ENCODE measurements around the gene MELTF.

MELTF gene

GRCh38 chr3:197011780-197012539 is 17.7 kb downstream of the MELTF start:
- Histone ChIP-seq H3K9me3 (ENCODE audit: insufficient read depth, low read length) (no peaks in the 10 kb centered on the region), H3K36me3 (ENCODE audit: insufficient read depth, insufficient read length, low read length) (peaks cover 41% of the 10 kb centered on the region), H3K9ac (ENCODE audit: insufficient read length, low read depth) (peak overlapping the region; percentile 51), H3K4me1 (ENCODE audit: insufficient read depth, insufficient read length) (peaks cover 22% of the 10 kb centered on the region), H3K4me3 (ENCODE audit: insufficient read length, low read depth) (no peak overlapping the region), H3K27me3 (ENCODE audit: insufficient read depth, insufficient read length) (no peaks in the 10 kb centered on the region)
- no peak for TF ChIP-seq SUZ12 (IDR thresholded peaks at IDR 0.05; ENCODE audit: extremely low read depth, insufficient read depth, insufficient read length)
- no peak for TF ChIP-seq ZNF274 (IDR thresholded peaks at IDR 0.05; ENCODE audit: low read depth, low read length)
- no peak for TF ChIP-seq YY1 (IDR thresholded peaks at IDR 0.05; ENCODE audit: insufficient read depth, insufficient read length)
- no peak for DNase-seq (ENCODE audit: low read depth, low spot score)

GRCh38 chr3:197010556-197011351 is 18.9 kb downstream of the MELTF start:
- Histone ChIP-seq H3K36me3 (ENCODE audit: insufficient read depth, insufficient read length, low read length) (peaks cover 46% of the 10 kb centered on the region), H3K9ac (ENCODE audit: insufficient read length, low read depth) (peak overlapping the region; percentile 51), H3K4me1 (ENCODE audit: insufficient read depth, insufficient read length) (peaks cover 23% of the 10 kb centered on the region), H3K27me3 (ENCODE audit: insufficient read depth, insufficient read length) (no peaks in the 10 kb centered on the region), H3K4me3 (ENCODE audit: insufficient read length, low read depth) (no peak overlapping the region), H3K9me3 (ENCODE audit: insufficient read depth, low read length) (no peaks in the 10 kb centered on the region)
- no peak for DNase-seq (ENCODE audit: low read depth, low spot score)
- TF ChIP-seq YY1 (IDR thresholded peaks at IDR 0.05; ENCODE audit: insufficient read depth, insufficient read length) (no peak), ZNF274 (IDR thresholded peaks at IDR 0.05; ENCODE audit: low read depth, low read length) (no peak), SUZ12 (IDR thresholded peaks at IDR 0.05; ENCODE audit: extremely low read depth, insufficient read depth, insufficient read length) (no peak)

- Histone ChIP-seq H3K27me3 (ENCODE audit: insufficient read depth, insufficient read length) (peaks cover 2% of the 10 kb centered on the region), H3K4me3 (ENCODE audit: insufficient read length, low read depth) (no peak overlapping the region), H3K9ac (ENCODE audit: insufficient read length, low read depth) (no peak overlapping the region), H3K4me1 (ENCODE audit: insufficient read depth, insufficient read length) (peaks cover 23% of the 10 kb centered on the region), H3K9me3 (ENCODE audit: insufficient read depth, low read length) (no peaks in the 10 kb centered on the region), H3K36me3 (ENCODE audit: insufficient read depth, insufficient read length, low read length) (peaks cover 56% of the 10 kb centered on the region)
- no peak for DNase-seq (ENCODE audit: low read depth, low spot score)
- TF ChIP-seq ZNF274 (IDR thresholded peaks at IDR 0.05; ENCODE audit: low read depth, low read length) (no peak), YY1 (IDR thresholded peaks at IDR 0.05; ENCODE audit: insufficient read depth, insufficient read length) (no peak), SUZ12 (IDR thresholded peaks at IDR 0.05; ENCODE audit: extremely low read depth, insufficient read depth, insufficient read length) (no peak)
Observed at GRCh38 chr3:197009532-197010019, 20.0 kb downstream of the MELTF start.

GRCh38 chr3:197008436-197009209 is 21.0 kb downstream of the MELTF start:
- Histone ChIP-seq H3K9me3 (ENCODE audit: insufficient read depth, low read length) (no peaks in the 10 kb centered on the region), H3K27me3 (ENCODE audit: insufficient read depth, insufficient read length) (peaks cover 5% of the 10 kb centered on the region), H3K4me3 (ENCODE audit: insufficient read length, low read depth) (no peak overlapping the region), H3K36me3 (ENCODE audit: insufficient read depth, insufficient read length, low read length) (peaks cover 63% of the 10 kb centered on the region), H3K4me1 (ENCODE audit: insufficient read depth, insufficient read length) (peaks cover 30% of the 10 kb centered on the region), H3K9ac (ENCODE audit: insufficient read length, low read depth) (no peak overlapping the region)
- DNase-seq (ENCODE audit: low read depth, low spot score): no peak
- TF ChIP-seq YY1 (IDR thresholded peaks at IDR 0.05; ENCODE audit: insufficient read depth, insufficient read length) (no peak), SUZ12 (IDR thresholded peaks at IDR 0.05; ENCODE audit: extremely low read depth, insufficient read depth, insufficient read length) (no peak), ZNF274 (IDR thresholded peaks at IDR 0.05; ENCODE audit: low read depth, low read length) (no peak)

GRCh38 chr3:197007953-197008352 is 21.7 kb downstream of the MELTF start:
- no peak overlapping the region for H3K9ac ChIP-seq (ENCODE audit: insufficient read length, low read depth)
- H3K4me1 ChIP-seq (ENCODE audit: insufficient read depth, insufficient read length): peaks cover 30% of the 10 kb centered on the region
- DNase-seq (ENCODE audit: low read depth, low spot score): no peak
- H3K9me3 ChIP-seq (ENCODE audit: insufficient read depth, low read length): no peaks in the 10 kb centered on the region
- H3K36me3 ChIP-seq (ENCODE audit: insufficient read depth, insufficient read length, low read length): peaks cover 63% of the 10 kb centered on the region
- H3K27me3 ChIP-seq (ENCODE audit: insufficient read depth, insufficient read length): peaks cover 5% of the 10 kb centered on the region
- H3K4me3 ChIP-seq (ENCODE audit: insufficient read length, low read depth): no peak overlapping the region
- no peak for TF ChIP-seq SUZ12 (IDR thresholded peaks at IDR 0.05; ENCODE audit: extremely low read depth, insufficient read depth, insufficient read length)
- no peak for TF ChIP-seq YY1 (IDR thresholded peaks at IDR 0.05; ENCODE audit: insufficient read depth, insufficient read length)
- TF ChIP-seq ZNF274 (IDR thresholded peaks at IDR 0.05; ENCODE audit: low read depth, low read length): no peak

GRCh38 chr3:197007296-197007940 is 22.2 kb downstream of the MELTF start:
- Histone ChIP-seq H3K4me3 (ENCODE audit: insufficient read length, low read depth) (no peak overlapping the region), H3K4me1 (ENCODE audit: insufficient read depth, insufficient read length) (peaks cover 30% of the 10 kb centered on the region), H3K9ac (ENCODE audit: insufficient read length, low read depth) (no peak overlapping the region), H3K27me3 (ENCODE audit: insufficient read depth, insufficient read length) (peaks cover 5% of the 10 kb centered on the region), H3K36me3 (ENCODE audit: insufficient read depth, insufficient read length, low read length) (peaks cover 63% of the 10 kb centered on the region), H3K9me3 (ENCODE audit: insufficient read depth, low read length) (no peaks in the 10 kb centered on the region)
- DNase-seq (ENCODE audit: low read depth, low spot score): no peak
- TF ChIP-seq ZNF274 (IDR thresholded peaks at IDR 0.05; ENCODE audit: low read depth, low read length) (no peak), SUZ12 (IDR thresholded peaks at IDR 0.05; ENCODE audit: extremely low read depth, insufficient read depth, insufficient read length) (no peak), YY1 (IDR thresholded peaks at IDR 0.05; ENCODE audit: insufficient read depth, insufficient read length) (no peak)

Data from NT2/D1 (cell line).